HepG2 (cell line): ENCODE data around the gene GRM2. TPM values are rescaled to one million over a fixed set of nuclear protein-coding genes. Genes with fewer than 3 reads are reported as not detected.

Source experiments
- KDM5A ChIP-seq: fragments of 200-600 bp; sonication (generic); IDR thresholded peaks from 2 replicates; pipeline ENCODE4 v1.7.0; 2018; ENCODE audit warnings: antibody characterized with exemption, mild to moderate bottlenecking, low read length, borderline replicate concordance
- KIAA2018 ChIP-seq: sonication (generic); formaldehyde crosslinking; IDR thresholded peaks from 2 replicates; pipeline ENCODE4 v1.5.0; 2020; ENCODE audit warnings: mild to moderate bottlenecking, missing genetic modification reagents, borderline replicate concordance
- ZMAT5 ChIP-seq: sonication (generic); formaldehyde crosslinking; IDR thresholded peaks from 2 replicates; pipeline ENCODE4 v1.5.0; 2020; ENCODE audit warnings: mild to moderate bottlenecking, low read depth, missing genetic modification reagents, borderline replicate concordance
- ZNF484 ChIP-seq: sonication (generic); formaldehyde crosslinking; IDR thresholded peaks from 2 replicates; pipeline ENCODE4 v1.5.1; 2020; ENCODE audit warnings: mild to moderate bottlenecking, low read depth, missing genetic modification reagents, borderline replicate concordance
- polyA plus RNA-seq, 8 experiments: library from polyadenylated mRNA; depleted of rRNA in 3 of 8; stranded (reverse) in 7 of 8; unstranded in 1 of 8; fragments of >200 nt; fragmentation: Illumina TruSeq in 4 of 8; extraction: Trizol in 4 of 8; gene quantifications; 2 replicates each; pipeline versions ENCODE4 v1.2.1 to v1.2.3, GENCODE V29; 2011 to 2016; ENCODE audit warnings: low read depth in 4 of 8, missing spikeins in 1 of 8, mixed read lengths in 1 of 8; ENCODE audit not compliant: insufficient read depth in 1 of 8
- total RNA-seq, 5 experiments: library from RNA; depleted of rRNA; stranded (reverse); fragments of >200 nt; fragmentation: Illumina TruSeq; extraction: Trizol; gene quantifications; 2 replicates each; pipeline ENCODE4 v1.2.3, GENCODE V29; 2016; ENCODE audit warnings: low read depth in 1 of 5
- TF ChIP-seq, protein P1 (sequence below): sonication (generic); formaldehyde crosslinking; IDR thresholded peaks from 2 replicates; pipeline ENCODE4 v1.4.0; 2020; ENCODE audit warnings: mild to moderate bottlenecking, missing genetic modification reagents
- TF ChIP-seq, protein P2 (sequence below): sonication (generic); formaldehyde crosslinking; IDR thresholded peaks from 2 replicates; pipeline ENCODE4 v1.4.0; 2020; ENCODE audit warnings: missing genetic modification reagents, mild to moderate bottlenecking, borderline replicate concordance

The GRM2 gene
- total and polyA plus RNA-seq, 2 of the 13 experiments (the other 11 are each of a cell fraction or from before 2014, with no cell fraction given), result 0.04 to 0.07 TPM

- TF ChIP-seq, protein P1, sequence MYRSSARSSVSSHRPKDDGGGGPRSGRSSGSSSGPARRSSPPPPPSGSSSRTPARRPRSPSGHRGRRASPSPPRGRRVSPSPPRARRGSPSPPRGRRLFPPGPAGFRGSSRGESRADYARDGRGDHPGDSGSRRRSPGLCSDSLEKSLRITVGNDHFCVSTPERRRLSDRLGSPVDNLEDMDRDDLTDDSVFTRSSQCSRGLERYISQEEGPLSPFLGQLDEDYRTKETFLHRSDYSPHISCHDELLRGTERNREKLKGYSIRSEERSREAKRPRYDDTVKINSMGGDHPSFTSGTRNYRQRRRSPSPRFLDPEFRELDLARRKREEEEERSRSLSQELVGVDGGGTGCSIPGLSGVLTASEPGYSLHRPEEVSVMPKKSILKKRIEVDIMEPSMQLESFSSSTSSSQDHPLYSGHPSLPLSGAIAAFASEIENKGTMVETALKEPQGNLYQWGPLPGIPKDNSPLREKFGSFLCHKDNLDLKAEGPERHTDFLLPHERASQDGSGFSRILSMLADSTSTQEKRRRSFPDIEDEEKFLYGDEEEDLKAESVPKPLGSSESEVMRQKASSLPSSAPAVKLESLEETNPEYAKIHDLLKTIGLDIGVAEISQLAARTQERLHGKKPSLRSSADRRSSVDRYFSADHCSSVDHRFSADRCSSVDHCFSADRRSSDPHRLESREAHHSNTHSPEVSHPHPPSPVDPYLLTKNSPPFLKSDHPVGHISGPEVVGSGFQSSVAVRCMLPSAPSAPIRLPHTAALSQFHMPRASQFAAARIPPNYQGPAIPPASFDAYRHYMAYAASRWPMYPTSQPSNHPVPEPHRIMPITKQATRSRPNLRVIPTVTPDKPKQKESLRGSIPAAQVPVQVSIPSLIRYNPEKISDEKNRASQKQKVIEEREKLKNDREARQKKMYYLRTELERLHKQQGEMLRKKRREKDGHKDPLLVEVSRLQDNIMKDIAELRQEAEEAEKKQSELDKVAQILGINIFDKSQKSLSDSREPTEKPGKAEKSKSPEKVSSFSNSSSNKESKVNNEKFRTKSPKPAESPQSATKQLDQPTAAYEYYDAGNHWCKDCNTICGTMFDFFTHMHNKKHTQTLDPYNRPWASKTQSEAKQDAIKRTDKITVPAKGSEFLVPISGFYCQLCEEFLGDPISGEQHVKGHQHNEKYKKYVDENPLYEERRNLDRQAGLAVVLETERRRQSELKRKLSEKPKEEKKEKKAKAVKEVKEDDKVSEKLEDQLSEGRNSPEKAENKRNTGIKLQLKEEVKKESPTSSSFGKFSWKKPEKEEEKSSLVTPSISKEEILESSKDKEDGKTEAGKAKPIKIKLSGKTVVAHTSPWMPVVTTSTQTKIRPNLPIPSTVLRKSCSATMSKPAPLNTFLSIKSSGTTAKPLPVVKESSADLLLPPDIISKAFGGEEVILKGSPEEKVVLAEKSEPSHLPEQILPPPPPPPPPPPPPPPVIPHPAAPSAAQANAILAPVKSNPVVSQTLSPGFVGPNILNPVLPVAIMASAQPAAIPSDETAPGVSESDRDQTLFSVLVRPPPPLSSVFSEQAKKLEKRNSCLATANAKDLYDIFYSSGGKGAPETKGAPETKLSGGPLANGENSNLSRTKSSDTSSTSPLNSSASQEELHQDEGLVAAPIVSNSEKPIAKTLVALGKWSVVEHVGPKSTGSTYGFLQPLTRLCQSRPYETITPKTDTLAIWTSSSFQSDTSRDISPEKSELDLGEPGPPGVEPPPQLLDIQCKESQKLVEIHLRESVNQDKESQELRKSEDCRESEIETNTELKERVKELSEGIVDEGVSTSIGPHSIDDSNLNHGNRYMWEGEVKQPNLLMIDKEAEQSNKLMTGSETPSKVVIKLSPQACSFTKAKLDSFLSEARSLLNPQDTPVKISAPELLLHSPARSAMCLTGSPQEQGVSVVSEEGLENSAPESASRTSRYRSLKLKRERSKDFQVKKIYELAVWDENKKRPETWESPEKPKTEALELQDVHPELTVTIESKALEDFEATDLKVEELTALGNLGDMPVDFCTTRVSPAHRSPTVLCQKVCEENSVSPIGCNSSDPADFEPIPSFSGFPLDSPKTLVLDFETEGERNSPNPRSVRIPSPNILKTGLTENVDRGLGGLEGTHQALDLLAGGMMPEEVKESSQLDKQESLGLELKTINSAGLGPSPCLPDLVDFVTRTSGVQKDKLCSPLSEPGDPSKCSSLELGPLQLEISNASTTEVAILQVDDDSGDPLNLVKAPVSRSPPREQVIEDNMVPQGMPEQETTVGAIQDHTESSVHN (CRISPR knock-in tag), result no peak
- TF ChIP-seq, protein P2, sequence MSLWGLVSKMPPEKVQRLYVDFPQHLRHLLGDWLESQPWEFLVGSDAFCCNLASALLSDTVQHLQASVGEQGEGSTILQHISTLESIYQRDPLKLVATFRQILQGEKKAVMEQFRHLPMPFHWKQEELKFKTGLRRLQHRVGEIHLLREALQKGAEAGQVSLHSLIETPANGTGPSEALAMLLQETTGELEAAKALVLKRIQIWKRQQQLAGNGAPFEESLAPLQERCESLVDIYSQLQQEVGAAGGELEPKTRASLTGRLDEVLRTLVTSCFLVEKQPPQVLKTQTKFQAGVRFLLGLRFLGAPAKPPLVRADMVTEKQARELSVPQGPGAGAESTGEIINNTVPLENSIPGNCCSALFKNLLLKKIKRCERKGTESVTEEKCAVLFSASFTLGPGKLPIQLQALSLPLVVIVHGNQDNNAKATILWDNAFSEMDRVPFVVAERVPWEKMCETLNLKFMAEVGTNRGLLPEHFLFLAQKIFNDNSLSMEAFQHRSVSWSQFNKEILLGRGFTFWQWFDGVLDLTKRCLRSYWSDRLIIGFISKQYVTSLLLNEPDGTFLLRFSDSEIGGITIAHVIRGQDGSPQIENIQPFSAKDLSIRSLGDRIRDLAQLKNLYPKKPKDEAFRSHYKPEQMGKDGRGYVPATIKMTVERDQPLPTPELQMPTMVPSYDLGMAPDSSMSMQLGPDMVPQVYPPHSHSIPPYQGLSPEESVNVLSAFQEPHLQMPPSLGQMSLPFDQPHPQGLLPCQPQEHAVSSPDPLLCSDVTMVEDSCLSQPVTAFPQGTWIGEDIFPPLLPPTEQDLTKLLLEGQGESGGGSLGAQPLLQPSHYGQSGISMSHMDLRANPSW (CRISPR knock-in tag), result no peak
- peak; percentile 26; the same call in 1 of the 2 replicates for TF ChIP-seq KDM5A
- TF ChIP-seq ZNF484 (CRISPR knock-in tag), result no peak
- TF ChIP-seq KIAA2018 (CRISPR knock-in tag), result no peak
- no peak for TF ChIP-seq ZMAT5 (CRISPR knock-in tag)
These were observed 35.8 kb upstream of the GRM2 start, which contains the start of gene TEX264 (continued) for GRCh38 chr3:51670823-51671733.
